ENCODE measurements around the gene MYADML2.

- no peak for TF ChIP-seq GATA2 (IDR thresholded peaks at IDR 0.05; ENCODE audit: low read depth, low read length)
- TF ChIP-seq GATA3 (IDR thresholded peaks at IDR 0.05; ENCODE audit: low read depth, low read length) = no peak
These were observed 39.6 kb upstream of the MYADML2 start for GRCh38 chr17:81986606-81987005.

Measured in SH-SY5Y (cell line).